ENCODE data around the gene PDZD4. TPM values are rescaled to one million over a fixed set of nuclear protein-coding genes. Genes with fewer than 3 reads are reported as not detected.
A peak's percentile ranks its signal among the peaks of the same experiment; 100 is the strongest.

PDZD4 gene
- total and polyA plus RNA-seq, 10 donors: 3.7 to 21.8 (median 10.6) TPM

- Histone ChIP-seq H3K4me1 (peaks cover 0 to 32% (median 19%) of the 10 kb centered on the region in 6 donors), H3K9me3 (no peaks in the 10 kb centered on the region), H3K4me3 (no peak overlapping the region), H3K27me3 (replicated peaks in 1 of 7) (peaks cover 0 to 11% (median 0%) of the 10 kb centered on the region in 7 donors), H3K27ac (no peak overlapping the region), H3K36me3 (no peaks in the 10 kb centered on the region)
- peak; percentile 74 for DNase-seq
- WGBS, 5 donors: 77 to 88% (median 85%) methylated on average over 14 to 18 of the region's 18 CpGs
- intact Hi-C loops (cut with DNase I; ENCODE audit: low total_unique reads): no loop called here
- no peak for TF ChIP-seq CTCF (IDR thresholded peaks at IDR 0.05 in 8 of 11, conservative IDR thresholded peaks at IDR 0.05 in 3 of 11)
- TF ChIP-seq POLR2AphosphoS5 (IDR thresholded peaks at IDR 0.05): no peak
- no peak for TF ChIP-seq POLR2A (IDR thresholded peaks at IDR 0.05)
Observed at GRCh38 chrX:153763298-153763932, 66.9 kb downstream of the PDZD4 start.

- no peak for TF ChIP-seq POLR2A (IDR thresholded peaks at IDR 0.05)
- no peak for TF ChIP-seq CTCF (IDR thresholded peaks at IDR 0.05 in 8 of 11, conservative IDR thresholded peaks at IDR 0.05 in 3 of 11)
- TF ChIP-seq POLR2AphosphoS5 (IDR thresholded peaks at IDR 0.05): no peak
- H3K27ac ChIP-seq: no peak overlapping the region
- DNase-seq: peak; percentile 63
- no peaks in the 10 kb centered on the region for H3K36me3 ChIP-seq
- peaks cover 0 to 11% (median 0%) of the 10 kb centered on the region in 7 donors for H3K27me3 ChIP-seq (replicated peaks in 1 of 7)
- H3K4me1 ChIP-seq: peaks cover 0 to 26% (median 16%) of the 10 kb centered on the region in 6 donors
- 75 to 93% (median 89%) methylated on average over 3 to 14 of the region's 14 CpGs for WGBS, 5 donors
- H3K4me3 ChIP-seq: no peak overlapping the region
- peaks cover 0 to under 1% (median 0%) of the 10 kb centered on the region in 8 donors for H3K9me3 ChIP-seq
- intact Hi-C loops (cut with DNase I; ENCODE audit: low total_unique reads): no loop called here
Observed at GRCh38 chrX:153762626-153763173, 67.6 kb downstream of the PDZD4 start.

- DNase-seq: peak; percentile 50
- intact Hi-C loops (cut with DNase I; ENCODE audit: low total_unique reads): loop anchor here (2.0 kb wide), 1 partner anchor 191 kb away; no protein-coding TSS in a partner anchor
- 79 to 94% (median 84%) methylated on average over 3 to 15 of the region's 15 CpGs for WGBS, 5 donors
- H3K27ac ChIP-seq: no peak overlapping the region
- no peaks in the 10 kb centered on the region for H3K36me3 ChIP-seq
- H3K9me3 ChIP-seq: peaks cover 0 to 7% (median 0%) of the 10 kb centered on the region in 8 donors
- TF ChIP-seq POLR2A (IDR thresholded peaks at IDR 0.05) (no peak), POLR2AphosphoS5 (IDR thresholded peaks at IDR 0.05) (no peak), CTCF (IDR thresholded peaks at IDR 0.05 in 8 of 11, conservative IDR thresholded peaks at IDR 0.05 in 3 of 11) (no peak)
- no peak overlapping the region for H3K4me3 ChIP-seq
- H3K27me3 ChIP-seq (replicated peaks in 1 of 7): peaks cover 0 to 11% (median 0%) of the 10 kb centered on the region in 7 donors
- H3K4me1 ChIP-seq: peaks cover 0 to 26% (median 16%) of the 10 kb centered on the region in 6 donors
Observed at GRCh38 chrX:153761863-153762262, 68.5 kb downstream of the PDZD4 start.

GRCh38 chrX:153755136-153755535, 75.2 kb downstream of the PDZD4 start:
- Histone ChIP-seq H3K4me1 (no peaks in the 10 kb centered on the region), H3K36me3 (no peaks in the 10 kb centered on the region), H3K4me3 (no peak overlapping the region), H3K27me3 (replicated peaks in 1 of 7) (peaks cover 0 to 4% (median 0%) of the 10 kb centered on the region in 7 donors), H3K27ac (no peak overlapping the region), H3K9me3 (peaks cover 0 to 18% (median 0%) of the 10 kb centered on the region in 8 donors)
- TF ChIP-seq POLR2A (IDR thresholded peaks at IDR 0.05): no peak
- no peak for TF ChIP-seq CTCF (IDR thresholded peaks at IDR 0.05 in 8 of 11, conservative IDR thresholded peaks at IDR 0.05 in 3 of 11)
- TF ChIP-seq POLR2AphosphoS5 (IDR thresholded peaks at IDR 0.05): no peak
- intact Hi-C loops (cut with DNase I; ENCODE audit: low total_unique reads): no loop called here
- no peak for DNase-seq
- WGBS, 5 donors: 55 to 100% (median 78%) methylated on average over 1 of the region's 1 CpG

All from spleen (tissue), 11 donors.